HepG2 (cell line): Measurements from ENCODE around the gene BABAM2. TPM values are rescaled to one million over a fixed set of nuclear protein-coding genes. Genes with fewer than 3 reads are reported as not detected.

Experiments
- ATRX ChIP-seq: sonication (generic); formaldehyde crosslinking; IDR thresholded peaks from 2 replicates; pipeline ENCODE4 v1.4.0; 2020; ENCODE audit warnings: missing genetic modification reagents, borderline replicate concordance
- CEBPB ChIP-seq: IDR thresholded peaks from 2 replicates; pipeline ENCODE4 v1.6.1; 2011; ENCODE audit warnings: low read depth, low read length, improper control_type of control experiment, borderline replicate concordance
- CREM ChIP-seq, 2 experiments: sonication (generic) in 1 of 2; formaldehyde crosslinking in 1 of 2; IDR thresholded peaks; 2 replicates each; pipeline versions ENCODE4 v1.4.0 to v1.6.1; 2016 to 2020; ENCODE audit warnings: antibody characterized with exemption in 1 of 2, mild to moderate bottlenecking in 1 of 2, missing genetic modification reagents in 1 of 2
- JUND ChIP-seq: sonication (generic); formaldehyde crosslinking; IDR thresholded peaks from 2 replicates; pipeline ENCODE4 v1.8.0; 2022; ENCODE audit warnings: mild to moderate bottlenecking, missing genetic modification reagents
- LCORL ChIP-seq, 2 experiments: fragments of 450-650 bp in 1 of 2; sonication (generic) in 1 of 2; formaldehyde crosslinking in 1 of 2; IDR thresholded peaks; 2 replicates each; pipeline versions ENCODE4 v1.5.0 to v1.6.1; 2017 to 2020; ENCODE audit warnings: antibody characterized with exemption in 1 of 2, missing genetic modification reagents in 1 of 2
- NR2F1 ChIP-seq, 2 experiments: fragments of 450-650 bp in 1 of 2; formaldehyde crosslinking in 1 of 2; IDR thresholded peaks; 2 replicates each; pipeline versions ENCODE4 v1.5.0 to v1.6.1; 2016 to 2020; ENCODE audit warnings: mild to moderate bottlenecking in 1 of 2, missing compliant biosample characterization in 1 of 2, missing genetic modification reagents in 1 of 2, moderate library complexity in 1 of 2
- SKI ChIP-seq: fragments of 450-650 bp; IDR thresholded peaks from one replicate; pipeline ENCODE4 v1.6.1; 2018; ENCODE audit warnings: mild to moderate bottlenecking; ENCODE audit not compliant: partially characterized antibody
- ZFP41 ChIP-seq: sonication (generic); formaldehyde crosslinking; IDR thresholded peaks from 2 replicates; pipeline ENCODE4 v1.4.0; 2020; ENCODE audit warnings: mild to moderate bottlenecking, missing genetic modification reagents, borderline replicate concordance
- ZNF451 ChIP-seq: sonication (generic); formaldehyde crosslinking; IDR thresholded peaks from 2 replicates; pipeline ENCODE4 v1.5.0; 2020; ENCODE audit warnings: mild to moderate bottlenecking, missing genetic modification reagents
- ZNF552 ChIP-seq: sonication (generic); formaldehyde crosslinking; IDR thresholded peaks from 2 replicates; pipeline ENCODE4 v1.9.0; 2022; ENCODE audit warnings: missing genetic modification reagents, mild to moderate bottlenecking, borderline replicate concordance
- ZNF564 ChIP-seq: sonication (generic); formaldehyde crosslinking; IDR thresholded peaks from 2 replicates; pipeline ENCODE4 v1.8.1; 2023; ENCODE audit warnings: mild to moderate bottlenecking, missing genetic modification reagents
- ZNF616 ChIP-seq: sonication (generic); formaldehyde crosslinking; IDR thresholded peaks from 2 replicates; pipeline ENCODE4 v1.5.0; 2020; ENCODE audit warnings: low read depth, mild to moderate bottlenecking, missing genetic modification reagents
- ZNF773 ChIP-seq: sonication (generic); formaldehyde crosslinking; IDR thresholded peaks from 2 replicates; pipeline ENCODE4 v1.4.0; 2020; ENCODE audit warnings: missing genetic modification reagents, borderline replicate concordance
- ZNF883 ChIP-seq: sonication (generic); formaldehyde crosslinking; IDR thresholded peaks from 2 replicates; pipeline ENCODE4 v1.5.1; 2020; ENCODE audit warnings: mild to moderate bottlenecking, missing genetic modification reagents; ENCODE audit errors: not compliant biosample characterization
- ZSCAN9 ChIP-seq: IDR thresholded peaks from 2 replicates; pipeline ENCODE4 v1.6.1; 2016; ENCODE audit warnings: borderline replicate concordance
- polyA plus RNA-seq, 8 experiments: library from polyadenylated mRNA; depleted of rRNA in 3 of 8; stranded (reverse) in 7 of 8; unstranded in 1 of 8; fragments of >200 nt; fragmentation: Illumina TruSeq in 4 of 8; extraction: Trizol in 4 of 8; gene quantifications; 2 replicates each; pipeline versions ENCODE4 v1.2.1 to v1.2.3, GENCODE V29; 2011 to 2016; ENCODE audit warnings: low read depth in 4 of 8, missing spikeins in 1 of 8, mixed read lengths in 1 of 8; ENCODE audit not compliant: insufficient read depth in 1 of 8
- total RNA-seq, 5 experiments: library from RNA; depleted of rRNA; stranded (reverse); fragments of >200 nt; fragmentation: Illumina TruSeq; extraction: Trizol; gene quantifications; 2 replicates each; pipeline ENCODE4 v1.2.3, GENCODE V29; 2016; ENCODE audit warnings: low read depth in 1 of 5
- TF ChIP-seq, protein P1 (sequence below): sonication (generic); formaldehyde crosslinking; IDR thresholded peaks from 2 replicates; pipeline ENCODE4 v1.4.0; 2020; ENCODE audit warnings: mild to moderate bottlenecking, missing genetic modification reagents
- TF ChIP-seq, protein P2 (sequence below): sonication (generic); formaldehyde crosslinking; IDR thresholded peaks from 2 replicates; pipeline ENCODE4 v1.5.0; 2020; ENCODE audit warnings: missing genetic modification reagents
- TF ChIP-seq, protein P3 (sequence below): sonication (generic); formaldehyde crosslinking; IDR thresholded peaks from 2 replicates; pipeline ENCODE4 v1.8.0; 2022; ENCODE audit warnings: mild to moderate bottlenecking, missing genetic modification reagents, moderate library complexity
- TF ChIP-seq, protein P4 (sequence below): sonication (generic); formaldehyde crosslinking; IDR thresholded peaks from 2 replicates; pipeline ENCODE4 v1.8.0; 2022; ENCODE audit warnings: mild to moderate bottlenecking, missing genetic modification reagents, borderline replicate concordance
- TF ChIP-seq, protein P5 (sequence below): IDR thresholded peaks from 2 replicates; pipeline ENCODE4 v1.6.1; 2018; ENCODE audit warnings: missing genetic modification reagents, mild to moderate bottlenecking, missing compliant biosample characterization

BABAM2 gene
- total and polyA plus RNA-seq, 2 of the 13 experiments (the other 11 are each of a cell fraction or from before 2014, with no cell fraction given) = 24.9 to 28.0 TPM

DNA sequence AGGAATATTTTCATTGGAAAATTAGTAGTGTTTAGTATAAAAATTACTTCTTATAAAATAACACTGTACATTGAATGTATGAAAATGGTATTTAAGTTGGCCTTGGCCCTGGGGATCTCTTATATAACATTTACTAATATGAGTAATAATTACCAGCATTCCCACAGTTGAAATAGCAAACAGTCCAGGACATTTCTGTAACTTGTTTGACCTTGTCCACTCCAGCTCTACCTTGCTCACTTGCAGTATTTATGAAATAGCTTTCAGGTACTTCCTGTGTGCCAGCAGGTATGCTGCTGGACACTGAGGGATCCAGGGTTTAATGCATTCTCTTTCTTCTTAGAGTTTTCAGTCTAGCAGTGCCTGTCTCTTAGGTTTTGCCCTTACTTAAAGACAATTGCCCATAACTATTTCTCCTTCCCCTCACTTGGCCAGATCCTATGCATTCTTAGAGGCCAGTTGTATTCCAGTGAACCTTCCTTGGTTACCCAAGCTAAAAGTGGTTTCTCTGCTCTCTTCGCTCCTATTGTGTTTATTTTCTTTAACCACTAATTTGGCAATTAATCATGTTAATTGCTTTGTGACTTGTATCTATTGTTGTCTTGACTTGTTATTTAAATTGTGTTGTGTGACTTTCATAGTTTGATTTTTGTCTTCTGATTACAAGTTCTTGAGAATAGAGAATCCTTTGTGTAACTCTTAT lies 25.9 kb downstream of the BABAM2 start (continued):
- no peak for TF ChIP-seq ZFP41 (CRISPR knock-in tag)
- TF ChIP-seq ZNF883 (CRISPR knock-in tag) = no peak
- TF ChIP-seq, protein P1, sequence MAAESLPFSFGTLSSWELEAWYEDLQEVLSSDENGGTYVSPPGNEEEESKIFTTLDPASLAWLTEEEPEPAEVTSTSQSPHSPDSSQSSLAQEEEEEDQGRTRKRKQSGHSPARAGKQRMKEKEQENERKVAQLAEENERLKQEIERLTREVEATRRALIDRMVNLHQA = no peak
- peak; percentile 26; the same call in 1 of the 2 replicates for TF ChIP-seq CREM (IDR thresholded peaks at IDR 0.05)
- no peak for TF ChIP-seq CREM (CRISPR knock-in tag; IDR thresholded peaks at IDR 0.05)
- TF ChIP-seq, protein P2, sequence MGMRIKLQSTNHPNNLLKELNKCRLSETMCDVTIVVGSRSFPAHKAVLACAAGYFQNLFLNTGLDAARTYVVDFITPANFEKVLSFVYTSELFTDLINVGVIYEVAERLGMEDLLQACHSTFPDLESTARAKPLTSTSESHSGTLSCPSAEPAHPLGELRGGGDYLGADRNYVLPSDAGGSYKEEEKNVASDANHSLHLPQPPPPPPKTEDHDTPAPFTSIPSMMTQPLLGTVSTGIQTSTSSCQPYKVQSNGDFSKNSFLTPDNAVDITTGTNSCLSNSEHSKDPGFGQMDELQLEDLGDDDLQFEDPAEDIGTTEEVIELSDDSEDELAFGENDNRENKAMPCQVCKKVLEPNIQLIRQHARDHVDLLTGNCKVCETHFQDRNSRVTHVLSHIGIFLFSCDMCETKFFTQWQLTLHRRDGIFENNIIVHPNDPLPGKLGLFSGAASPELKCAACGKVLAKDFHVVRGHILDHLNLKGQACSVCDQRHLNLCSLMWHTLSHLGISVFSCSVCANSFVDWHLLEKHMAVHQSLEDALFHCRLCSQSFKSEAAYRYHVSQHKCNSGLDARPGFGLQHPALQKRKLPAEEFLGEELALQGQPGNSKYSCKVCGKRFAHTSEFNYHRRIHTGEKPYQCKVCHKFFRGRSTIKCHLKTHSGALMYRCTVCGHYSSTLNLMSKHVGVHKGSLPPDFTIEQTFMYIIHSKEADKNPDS (CRISPR knock-in tag) = peak; percentile 97
- TF ChIP-seq, protein P3, sequence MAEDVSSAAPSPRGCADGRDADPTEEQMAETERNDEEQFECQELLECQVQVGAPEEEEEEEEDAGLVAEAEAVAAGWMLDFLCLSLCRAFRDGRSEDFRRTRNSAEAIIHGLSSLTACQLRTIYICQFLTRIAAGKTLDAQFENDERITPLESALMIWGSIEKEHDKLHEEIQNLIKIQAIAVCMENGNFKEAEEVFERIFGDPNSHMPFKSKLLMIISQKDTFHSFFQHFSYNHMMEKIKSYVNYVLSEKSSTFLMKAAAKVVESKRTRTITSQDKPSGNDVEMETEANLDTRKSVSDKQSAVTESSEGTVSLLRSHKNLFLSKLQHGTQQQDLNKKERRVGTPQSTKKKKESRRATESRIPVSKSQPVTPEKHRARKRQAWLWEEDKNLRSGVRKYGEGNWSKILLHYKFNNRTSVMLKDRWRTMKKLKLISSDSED (CRISPR knock-in tag) = no peak
- TF ChIP-seq JUND (CRISPR knock-in tag) = no peak
- TF ChIP-seq ZNF773 (CRISPR knock-in tag) = no peak
- no peak for TF ChIP-seq LCORL (IDR thresholded peaks at IDR 0.05)
- TF ChIP-seq LCORL (CRISPR knock-in tag; IDR thresholded peaks at IDR 0.05) = peak; percentile 42; the same call in 1 of the 2 replicates
- TF ChIP-seq ZNF552 (CRISPR knock-in tag) = no peak
- no peak for TF ChIP-seq ZNF564 (CRISPR knock-in tag)
- TF ChIP-seq, protein P4, sequence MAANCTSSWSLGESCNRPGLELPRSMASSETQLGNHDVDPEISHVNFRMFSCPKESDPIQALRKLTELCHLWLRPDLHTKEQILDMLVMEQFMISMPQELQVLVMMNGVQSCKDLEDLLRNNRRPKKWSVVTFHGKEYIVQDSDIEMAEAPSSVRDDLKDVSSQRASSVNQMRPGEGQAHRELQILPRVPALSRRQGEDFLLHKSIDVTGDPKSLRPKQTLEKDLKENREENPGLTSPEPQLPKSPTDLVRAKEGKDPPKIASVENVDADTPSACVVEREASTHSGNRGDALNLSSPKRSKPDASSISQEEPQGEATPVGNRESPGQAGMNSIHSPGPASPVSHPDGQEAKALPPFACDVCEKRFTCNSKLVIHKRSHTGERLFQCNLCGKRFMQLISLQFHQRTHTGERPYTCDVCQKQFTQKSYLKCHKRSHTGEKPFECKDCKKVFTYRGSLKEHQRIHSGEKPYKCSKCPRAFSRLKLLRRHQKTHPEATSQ (CRISPR knock-in tag) = no peak; the same call in 1 of the 2 replicates
- TF ChIP-seq ZNF451 = no peak
- TF ChIP-seq, protein P5, sequence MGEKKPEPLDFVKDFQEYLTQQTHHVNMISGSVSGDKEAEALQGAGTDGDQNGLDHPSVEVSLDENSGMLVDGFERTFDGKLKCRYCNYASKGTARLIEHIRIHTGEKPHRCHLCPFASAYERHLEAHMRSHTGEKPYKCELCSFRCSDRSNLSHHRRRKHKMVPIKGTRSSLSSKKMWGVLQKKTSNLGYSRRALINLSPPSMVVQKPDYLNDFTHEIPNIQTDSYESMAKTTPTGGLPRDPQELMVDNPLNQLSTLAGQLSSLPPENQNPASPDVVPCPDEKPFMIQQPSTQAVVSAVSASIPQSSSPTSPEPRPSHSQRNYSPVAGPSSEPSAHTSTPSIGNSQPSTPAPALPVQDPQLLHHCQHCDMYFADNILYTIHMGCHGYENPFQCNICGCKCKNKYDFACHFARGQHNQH = peak; percentile 58; the same call in 1 of the 2 replicates
- TF ChIP-seq SKI = no peak
- peak; percentile 15; the same call in 1 of the 2 replicates for TF ChIP-seq ZSCAN9 (CRISPR knock-in tag)
- no peak for TF ChIP-seq ATRX
- peak in 1 of 2 experiments; percentile 64; a peak in 2 of 4 replicates for TF ChIP-seq NR2F1 (CRISPR knock-in tag; IDR thresholded peaks at IDR 0.05)
- no peak for TF ChIP-seq ZNF616 (CRISPR knock-in tag)
- no peak for TF ChIP-seq CEBPB
